Measurements from ENCODE around the gene CEP72.
A peak's percentile ranks its signal among the peaks of the same experiment; 100 is the strongest.

CEP72 gene

GRCh38 chr5:607541-608428, 4.4 kb upstream of the CEP72 start:
- peak; percentile 74 for DNase-seq (ENCODE audit: low read depth)
- TF ChIP-seq MYC (IDR thresholded peaks at IDR 0.05; ENCODE audit: low read depth, low read length) (no peak), POLR2A (IDR thresholded peaks at IDR 0.05; ENCODE audit: extremely low read depth, insufficient read length) (no peak)
- TF ChIP-seq, protein P1, sequence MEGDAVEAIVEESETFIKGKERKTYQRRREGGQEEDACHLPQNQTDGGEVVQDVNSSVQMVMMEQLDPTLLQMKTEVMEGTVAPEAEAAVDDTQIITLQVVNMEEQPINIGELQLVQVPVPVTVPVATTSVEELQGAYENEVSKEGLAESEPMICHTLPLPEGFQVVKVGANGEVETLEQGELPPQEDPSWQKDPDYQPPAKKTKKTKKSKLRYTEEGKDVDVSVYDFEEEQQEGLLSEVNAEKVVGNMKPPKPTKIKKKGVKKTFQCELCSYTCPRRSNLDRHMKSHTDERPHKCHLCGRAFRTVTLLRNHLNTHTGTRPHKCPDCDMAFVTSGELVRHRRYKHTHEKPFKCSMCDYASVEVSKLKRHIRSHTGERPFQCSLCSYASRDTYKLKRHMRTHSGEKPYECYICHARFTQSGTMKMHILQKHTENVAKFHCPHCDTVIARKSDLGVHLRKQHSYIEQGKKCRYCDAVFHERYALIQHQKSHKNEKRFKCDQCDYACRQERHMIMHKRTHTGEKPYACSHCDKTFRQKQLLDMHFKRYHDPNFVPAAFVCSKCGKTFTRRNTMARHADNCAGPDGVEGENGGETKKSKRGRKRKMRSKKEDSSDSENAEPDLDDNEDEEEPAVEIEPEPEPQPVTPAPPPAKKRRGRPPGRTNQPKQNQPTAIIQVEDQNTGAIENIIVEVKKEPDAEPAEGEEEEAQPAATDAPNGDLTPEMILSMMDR (IDR thresholded peaks at IDR 0.05; ENCODE audit: low read depth, low read length), result no peak
- TF ChIP-seq, protein P2, sequence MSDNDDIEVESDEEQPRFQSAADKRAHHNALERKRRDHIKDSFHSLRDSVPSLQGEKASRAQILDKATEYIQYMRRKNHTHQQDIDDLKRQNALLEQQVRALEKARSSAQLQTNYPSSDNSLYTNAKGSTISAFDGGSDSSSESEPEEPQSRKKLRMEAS (IDR thresholded peaks at IDR 0.05; ENCODE audit: low read depth, low read length), result no peak
- H3K4me3 ChIP-seq (ENCODE audit: low read depth, low read length), result no peak overlapping the region

DNA sequence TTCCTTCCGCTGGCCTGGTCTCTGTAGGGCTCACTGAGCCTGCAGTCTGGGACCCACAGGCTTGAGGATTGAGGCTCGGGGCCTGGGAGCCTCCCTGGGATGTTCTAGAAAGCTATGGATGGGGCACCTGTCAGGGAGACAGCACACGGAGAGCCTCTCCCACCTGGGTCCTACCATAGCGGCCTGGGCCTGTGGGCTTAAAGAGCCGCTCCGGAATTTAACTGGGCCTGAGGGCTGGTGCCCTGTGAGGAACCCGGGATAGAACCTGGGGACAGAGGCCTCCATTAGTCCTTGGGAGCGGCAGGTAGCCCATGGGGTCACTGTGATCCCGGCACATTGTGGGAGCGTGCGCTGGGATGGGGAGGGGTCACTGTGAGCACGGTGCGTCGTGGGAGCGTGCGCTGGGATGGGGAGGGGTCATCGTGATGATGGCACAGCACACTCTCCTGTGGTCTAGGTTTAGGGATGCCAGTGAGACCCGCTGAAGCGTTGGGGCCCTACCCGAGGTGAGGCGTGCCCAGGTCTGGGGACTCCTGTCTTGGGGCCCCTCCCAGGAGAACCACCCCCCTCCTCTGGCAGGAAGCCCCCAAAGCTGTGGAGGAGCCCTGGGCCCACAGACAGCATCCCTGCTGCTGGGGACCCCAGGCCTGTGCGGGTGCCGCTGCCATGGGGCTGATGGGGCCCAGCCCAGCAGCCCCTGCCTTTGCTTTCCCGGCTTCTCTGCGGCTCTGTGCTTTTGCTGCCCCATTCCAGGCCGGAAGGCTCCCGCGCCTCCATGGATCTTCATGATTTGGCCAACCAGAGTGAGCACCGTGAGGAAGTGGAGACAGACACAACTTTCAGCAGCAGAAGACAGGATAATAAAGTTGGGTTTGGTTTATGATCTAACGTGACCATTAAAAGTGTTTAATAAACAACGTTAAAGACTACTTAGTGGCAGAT, 3.4 kb upstream of the CEP72 start:
- DNase-seq (ENCODE audit: low read depth), result no peak
- H3K4me3 ChIP-seq (ENCODE audit: low read depth, low read length), result no peak overlapping the region
- TF ChIP-seq POLR2A (IDR thresholded peaks at IDR 0.05; ENCODE audit: extremely low read depth, insufficient read length), result no peak
- no peak for TF ChIP-seq MYC (IDR thresholded peaks at IDR 0.05; ENCODE audit: low read depth, low read length)
- TF ChIP-seq, protein P2 (IDR thresholded peaks at IDR 0.05; ENCODE audit: low read depth, low read length), result no peak
- TF ChIP-seq, protein P1 (IDR thresholded peaks at IDR 0.05; ENCODE audit: low read depth, low read length), result no peak

DNA sequence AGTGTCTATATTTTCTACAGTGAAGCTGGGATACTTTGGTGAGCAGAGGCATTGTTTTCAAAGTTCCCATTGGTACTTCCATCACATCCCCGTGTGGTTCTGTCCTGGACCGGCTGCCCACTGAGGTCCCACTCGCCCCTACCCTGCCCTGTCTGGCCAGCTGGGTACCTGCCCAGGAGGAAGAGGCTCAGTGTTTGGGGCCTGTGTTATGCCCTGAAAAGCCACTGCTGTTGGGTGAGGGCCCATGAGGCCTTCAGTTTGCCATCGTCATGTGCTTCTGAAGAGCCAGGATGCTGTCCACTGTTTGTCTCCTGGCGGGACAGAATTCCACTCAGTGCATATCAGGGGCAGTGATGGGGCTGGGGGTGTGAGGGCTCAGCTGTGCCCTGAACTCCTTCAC, 2.6 kb upstream of the CEP72 start:
- DNase-seq (ENCODE audit: low read depth), result no peak
- H3K4me3 ChIP-seq (ENCODE audit: low read depth, low read length), result no peak overlapping the region
- TF ChIP-seq POLR2A (IDR thresholded peaks at IDR 0.05; ENCODE audit: extremely low read depth, insufficient read length) (no peak), MYC (IDR thresholded peaks at IDR 0.05; ENCODE audit: low read depth, low read length) (no peak)
- TF ChIP-seq, protein P1 (IDR thresholded peaks at IDR 0.05; ENCODE audit: low read depth, low read length), result no peak
- TF ChIP-seq, protein P2 (IDR thresholded peaks at IDR 0.05; ENCODE audit: low read depth, low read length), result no peak

DNA sequence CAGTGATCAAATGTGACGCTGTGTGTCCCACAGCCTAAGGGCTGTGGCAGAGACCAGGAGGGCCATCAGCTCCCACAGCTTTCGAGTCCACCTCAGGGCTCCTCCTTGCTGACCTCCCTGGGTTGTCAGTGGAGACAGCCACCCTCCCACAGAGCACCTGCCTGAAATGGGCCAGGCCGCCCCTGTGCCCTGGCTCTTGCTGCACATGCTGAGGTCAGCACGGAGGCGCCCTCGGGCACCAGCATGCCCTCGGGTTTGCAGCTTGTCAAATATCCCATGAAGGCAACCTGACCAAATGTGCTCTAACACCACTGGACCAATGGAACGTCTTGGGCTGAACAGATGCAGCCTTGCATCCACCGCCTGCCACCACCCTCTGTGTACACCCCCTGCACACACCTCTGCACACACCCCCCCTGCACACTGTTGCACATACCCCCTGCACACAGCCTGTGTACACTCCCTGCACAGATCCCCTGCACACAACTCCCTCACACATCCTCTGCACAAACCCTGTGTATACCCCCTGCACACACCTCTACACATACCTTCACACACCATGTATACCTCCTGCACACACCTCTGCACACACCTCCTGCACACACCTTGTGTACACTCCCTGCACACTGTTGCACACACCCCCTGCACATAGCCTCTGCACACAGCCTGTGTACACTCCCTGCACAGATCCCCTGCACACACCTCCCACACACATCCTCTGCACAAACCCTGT, 2.0 kb upstream of the CEP72 start:
- DNase-seq (ENCODE audit: low read depth), result no peak
- TF ChIP-seq MYC (IDR thresholded peaks at IDR 0.05; ENCODE audit: low read depth, low read length) (no peak), POLR2A (IDR thresholded peaks at IDR 0.05; ENCODE audit: extremely low read depth, insufficient read length) (no peak)
- TF ChIP-seq, protein P2 (IDR thresholded peaks at IDR 0.05; ENCODE audit: low read depth, low read length), result no peak
- TF ChIP-seq, protein P1 (IDR thresholded peaks at IDR 0.05; ENCODE audit: low read depth, low read length), result no peak
- H3K4me3 ChIP-seq (ENCODE audit: low read depth, low read length), result no peak overlapping the region

Data from NB4 (cell line).